ENCODE data around the gene PABPN1.

The PABPN1 gene

GRCh38 chr14:23346693-23347405 is 25.6 kb downstream of the PABPN1 start:
- Histone ChIP-seq H3K4me2 (ENCODE audit: low read depth, low read length) (no peak overlapping the region), H2AFZ (ENCODE audit: low read length) (no peak overlapping the region), H3K27ac (ENCODE audit: low read length) (no peak overlapping the region), H3K4me1 (ENCODE audit: low read length) (no peaks in the 10 kb centered on the region), H3K9me2 (replicated peaks; ENCODE audit: insufficient read depth, low read length) (no peaks in the 10 kb centered on the region), H3K4me3 (ENCODE audit: low read length) (no peak overlapping the region), H3K9ac (ENCODE audit: low read length) (no peak overlapping the region), H3K9me3 (replicated peaks; ENCODE audit: insufficient read depth, low read length) (no peaks in the 10 kb centered on the region), H3F3A (ENCODE audit: insufficient read depth, low read length) (no peaks in the 10 kb centered on the region), H3K79me2 (ENCODE audit: low read length) (no peaks in the 10 kb centered on the region), H3K36me3 (replicated peaks; ENCODE audit: insufficient read depth, low read length) (no peaks in the 10 kb centered on the region), H3K27me3 (replicated peaks; ENCODE audit: insufficient read depth, low read length) (peaks cover 3% of the 10 kb centered on the region), H4K20me1 (ENCODE audit: insufficient read depth, low read length) (no peaks in the 10 kb centered on the region)
- DNase-seq = no peak
- TF ChIP-seq EZH2phosphoT487 (IDR thresholded peaks at IDR 0.05; ENCODE audit: low read length) (no peak), EZH2 (optimal IDR thresholded peaks at IDR 0.05; ENCODE audit: low read depth, low read length) (no peak), CTCF (IDR thresholded peaks at IDR 0.05; ENCODE audit: low read length) (no peak)

GRCh38 chr14:23347406-23348296 is 26.4 kb downstream of the PABPN1 start:
- Histone ChIP-seq H4K20me1 (ENCODE audit: insufficient read depth, low read length) (no peaks in the 10 kb centered on the region), H2AFZ (ENCODE audit: low read length) (no peak overlapping the region), H3K27ac (ENCODE audit: low read length) (no peak overlapping the region), H3K27me3 (replicated peaks; ENCODE audit: insufficient read depth, low read length) (peaks cover 5% of the 10 kb centered on the region), H3K9ac (ENCODE audit: low read length) (no peak overlapping the region), H3K79me2 (ENCODE audit: low read length) (no peaks in the 10 kb centered on the region), H3K4me1 (ENCODE audit: low read length) (no peaks in the 10 kb centered on the region), H3K4me2 (ENCODE audit: low read depth, low read length) (no peak overlapping the region), H3F3A (ENCODE audit: insufficient read depth, low read length) (no peaks in the 10 kb centered on the region), H3K4me3 (ENCODE audit: low read length) (no peak overlapping the region), H3K36me3 (replicated peaks; ENCODE audit: insufficient read depth, low read length) (no peaks in the 10 kb centered on the region), H3K9me3 (replicated peaks; ENCODE audit: insufficient read depth, low read length) (no peaks in the 10 kb centered on the region), H3K9me2 (replicated peaks; ENCODE audit: insufficient read depth, low read length) (no peaks in the 10 kb centered on the region)
- TF ChIP-seq CTCF (IDR thresholded peaks at IDR 0.05; ENCODE audit: low read length) = no peak
- TF ChIP-seq EZH2phosphoT487 (IDR thresholded peaks at IDR 0.05; ENCODE audit: low read length) = no peak
- TF ChIP-seq EZH2 (optimal IDR thresholded peaks at IDR 0.05; ENCODE audit: low read depth, low read length) = no peak
- no peak for DNase-seq

DNA sequence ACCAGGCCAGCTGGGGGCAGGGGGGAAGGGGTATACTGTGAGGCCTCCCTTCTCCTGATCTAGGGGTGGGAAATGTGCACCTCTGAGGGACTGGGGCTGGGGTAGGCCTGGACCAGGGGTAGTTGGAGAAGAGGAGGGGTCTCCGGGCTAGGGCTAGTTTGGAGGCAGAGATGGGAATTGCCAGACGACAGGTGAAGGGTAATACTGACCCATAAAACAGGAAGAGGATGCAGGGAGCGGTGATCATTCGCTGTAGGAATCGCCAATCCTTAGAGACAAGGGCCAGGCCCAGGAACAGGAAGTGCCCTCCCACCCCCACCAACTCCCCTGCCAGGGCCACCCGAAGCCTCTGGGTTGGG is 27.0 kb downstream of the PABPN1 start:
- TF ChIP-seq EZH2 (optimal IDR thresholded peaks at IDR 0.05; ENCODE audit: low read depth, low read length) (no peak), CTCF (IDR thresholded peaks at IDR 0.05; ENCODE audit: low read length) (no peak), EZH2phosphoT487 (IDR thresholded peaks at IDR 0.05; ENCODE audit: low read length) (no peak)
- H2AFZ ChIP-seq (ENCODE audit: low read length) = no peak overlapping the region
- H3F3A ChIP-seq (ENCODE audit: insufficient read depth, low read length) = no peaks in the 10 kb centered on the region
- H3K27ac ChIP-seq (ENCODE audit: low read length) = no peak overlapping the region
- H3K36me3 ChIP-seq (replicated peaks; ENCODE audit: insufficient read depth, low read length) = no peaks in the 10 kb centered on the region
- H4K20me1 ChIP-seq (ENCODE audit: insufficient read depth, low read length) = no peaks in the 10 kb centered on the region
- no peak overlapping the region for H3K4me3 ChIP-seq (ENCODE audit: low read length)
- H3K79me2 ChIP-seq (ENCODE audit: low read length) = no peaks in the 10 kb centered on the region
- no peaks in the 10 kb centered on the region for H3K9me3 ChIP-seq (replicated peaks; ENCODE audit: insufficient read depth, low read length)
- H3K9me2 ChIP-seq (replicated peaks; ENCODE audit: insufficient read depth, low read length) = no peaks in the 10 kb centered on the region
- DNase-seq = no peak
- H3K4me1 ChIP-seq (ENCODE audit: low read length) = no peaks in the 10 kb centered on the region
- no peak overlapping the region for H3K9ac ChIP-seq (ENCODE audit: low read length)
- H3K4me2 ChIP-seq (ENCODE audit: low read depth, low read length) = no peak overlapping the region
- peaks cover 5% of the 10 kb centered on the region for H3K27me3 ChIP-seq (replicated peaks; ENCODE audit: insufficient read depth, low read length)
